GM19238 (cell line): ENCODE results near the gene RIPOR3.
A peak's percentile ranks its signal among the peaks of the same experiment; 100 is the strongest.

Source experiments
- DNase-seq: peaks from one replicate; pipeline ENCODE4 v3.0.0; 2011; ENCODE audit warnings: low spot score; ENCODE audit not compliant: insufficient read length

RIPOR3 gene

GRCh38 chr20:50591233-50591852 is 100.0 kb downstream of the RIPOR3 start:
- no peak for DNase-seq

- no peak for DNase-seq
Measured at GRCh38 chr20:50590348-50590664, 101.0 kb downstream of the RIPOR3 start.

- no peak for DNase-seq
Measured at GRCh38 chr20:50589548-50590347, 101.6 kb downstream of the RIPOR3 start.

- DNase-seq: peak; percentile 74
Measured at GRCh38 chr20:50588034-50588736, 103.2 kb downstream of the RIPOR3 start.

GRCh38 chr20:50587291-50587961 is 103.9 kb downstream of the RIPOR3 start:
- no peak for DNase-seq

GRCh38 chr20:50586531-50587232 is 104.7 kb downstream of the RIPOR3 start:
- DNase-seq: no peak

- DNase-seq: no peak
Measured at GRCh38 chr20:50585678-50586077, 105.7 kb downstream of the RIPOR3 start.

- no peak for DNase-seq
Measured at GRCh38 chr20:50585214-50585613, 106.1 kb downstream of the RIPOR3 start.

- DNase-seq: no peak
Measured at GRCh38 chr20:50584687-50585086, 106.7 kb downstream of the RIPOR3 start.

- DNase-seq: no peak
Measured at GRCh38 chr20:50583442-50584150, 107.7 kb downstream of the RIPOR3 start.

- no peak for DNase-seq
Measured at GRCh38 chr20:50582591-50583234, 108.6 kb downstream of the RIPOR3 start.

- DNase-seq: no peak
Measured at GRCh38 chr20:50582092-50582491, 109.2 kb downstream of the RIPOR3 start.

GRCh38 chr20:50580842-50581544 is 110.3 kb downstream of the RIPOR3 start:
- DNase-seq: no peak

GRCh38 chr20:50580016-50580747 is 111.2 kb downstream of the RIPOR3 start:
- no peak for DNase-seq

GRCh38 chr20:50579511-50579910 is 111.8 kb downstream of the RIPOR3 start:
- DNase-seq: no peak

- no peak for DNase-seq
Measured at GRCh38 chr20:50578778-50579165, 112.6 kb downstream of the RIPOR3 start.

- DNase-seq: no peak
Measured at GRCh38 chr20:50578061-50578777, 113.1 kb downstream of the RIPOR3 start.
